Prostate gland (tissue), 2 donors: ENCODE measurements around the gene CAV1.

ENCODE experiments used
- CTCF ChIP-seq, 4 experiments: fragments of 200-600 bp in 2 of 4; fragments of 450-650 bp in 2 of 4; sonication (generic) in 2 of 4; IDR thresholded peaks; 1 replicate in 3 of 4; 2 replicates in 1 of 4; pipeline ENCODE4 v1.5.1; 2016 to 2019; ENCODE audit warnings: antibody characterized with exemption in 4 of 4, mild to moderate bottlenecking in 2 of 4, moderate library complexity in 2 of 4
- POLR2A ChIP-seq: fragments of 450-650 bp; IDR thresholded peaks from one replicate; pipeline ENCODE4 v1.6.1; 2016; ENCODE audit warnings: antibody characterized with exemption, mild to moderate bottlenecking
- POLR2AphosphoS5 ChIP-seq: sonication (generic); formaldehyde crosslinking; IDR thresholded peaks from one replicate; pipeline ENCODE4 v1.6.1; 2017; ENCODE audit warnings: antibody characterized with exemption

- TF ChIP-seq POLR2A (no peak), CTCF (IDR thresholded peaks at IDR 0.05) (no peak), POLR2AphosphoS5 (no peak)
Measured at GRCh38 chr7:116477625-116478024, 47.2 kb upstream of the CAV1 start.
